Right kidney (tissue), 1 donor: Measurements from ENCODE around the gene ARHGAP22.

ENCODE experiments used
- DNase-seq: peaks from one replicate; pipeline ENCODE4 v3.0.0-alpha.2; 2016

ARHGAP22 gene

DNA sequence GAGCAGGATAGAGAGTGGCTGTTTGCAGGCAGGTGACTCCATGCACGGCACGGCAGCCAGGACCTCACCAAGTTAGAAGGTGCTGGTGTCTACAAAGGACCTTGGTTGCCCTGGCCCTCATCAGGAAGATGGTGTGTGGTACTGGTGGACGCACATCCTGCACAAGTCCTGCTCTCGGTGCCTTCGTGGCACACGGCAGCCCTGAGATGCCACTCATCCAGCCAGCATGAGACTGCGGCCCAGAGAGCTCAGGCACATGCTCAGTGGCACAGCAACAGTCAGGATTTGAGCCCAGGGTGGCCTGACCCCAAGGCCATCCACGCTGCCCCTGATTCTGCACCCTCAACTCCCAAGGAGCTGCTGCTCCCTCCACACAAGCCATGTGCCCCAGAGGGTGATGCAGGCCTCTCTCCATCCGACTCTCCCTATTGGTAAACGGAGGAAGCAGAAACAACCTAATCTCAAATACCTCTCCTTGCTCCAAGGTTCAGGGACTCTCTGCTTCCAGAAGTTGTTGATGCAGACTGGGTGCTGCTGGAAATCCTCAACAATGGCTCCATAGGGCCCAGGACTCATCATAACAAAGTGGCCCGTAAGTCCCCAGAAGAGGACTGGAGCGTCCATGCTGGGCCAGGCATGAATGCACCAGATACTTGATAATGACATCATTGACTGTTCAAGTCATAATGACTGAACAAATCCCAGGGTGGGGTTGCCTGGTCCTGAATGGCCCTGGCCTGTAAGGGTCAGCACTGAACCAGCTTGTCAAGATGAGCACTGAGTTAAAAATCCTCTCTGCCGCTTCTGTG, 93.6 kb downstream of the ARHGAP22 start:
- DNase-seq, result no peak

DNA sequence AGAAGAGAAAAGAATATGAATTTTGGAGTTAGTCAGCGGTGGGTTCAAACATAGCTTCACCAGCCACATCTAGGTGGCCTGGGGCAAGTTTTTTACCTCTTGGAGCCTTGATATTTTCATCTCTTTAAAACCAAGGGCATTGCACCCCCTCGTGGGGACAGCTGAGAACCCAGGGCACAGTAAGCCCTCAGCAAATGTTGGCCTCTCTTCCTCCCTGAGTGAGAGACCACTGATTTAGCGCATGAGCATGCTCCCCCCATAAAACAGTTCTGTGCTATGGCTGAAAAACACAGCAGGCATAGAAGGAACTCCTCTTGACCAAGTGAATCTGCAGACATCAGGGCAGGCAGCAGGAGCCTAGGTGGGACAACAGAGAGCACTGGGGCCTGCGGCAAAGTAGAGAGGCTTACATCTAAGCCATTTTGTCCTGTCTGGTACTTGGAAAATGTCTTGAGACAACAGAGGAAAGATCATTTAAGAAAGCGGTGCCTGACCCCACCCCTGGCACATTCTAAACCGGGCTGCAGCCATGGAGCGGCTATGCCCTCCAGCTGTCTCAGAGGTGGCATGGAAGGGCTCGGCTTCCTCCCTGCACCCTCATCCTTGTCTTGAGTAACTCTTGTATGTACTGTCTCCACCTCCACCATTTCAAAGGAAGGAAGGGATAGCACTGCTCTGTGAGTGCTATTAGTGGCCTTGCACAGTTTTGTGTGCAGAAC, 94.7 kb downstream of the ARHGAP22 start:
- DNase-seq, result no peak

DNA sequence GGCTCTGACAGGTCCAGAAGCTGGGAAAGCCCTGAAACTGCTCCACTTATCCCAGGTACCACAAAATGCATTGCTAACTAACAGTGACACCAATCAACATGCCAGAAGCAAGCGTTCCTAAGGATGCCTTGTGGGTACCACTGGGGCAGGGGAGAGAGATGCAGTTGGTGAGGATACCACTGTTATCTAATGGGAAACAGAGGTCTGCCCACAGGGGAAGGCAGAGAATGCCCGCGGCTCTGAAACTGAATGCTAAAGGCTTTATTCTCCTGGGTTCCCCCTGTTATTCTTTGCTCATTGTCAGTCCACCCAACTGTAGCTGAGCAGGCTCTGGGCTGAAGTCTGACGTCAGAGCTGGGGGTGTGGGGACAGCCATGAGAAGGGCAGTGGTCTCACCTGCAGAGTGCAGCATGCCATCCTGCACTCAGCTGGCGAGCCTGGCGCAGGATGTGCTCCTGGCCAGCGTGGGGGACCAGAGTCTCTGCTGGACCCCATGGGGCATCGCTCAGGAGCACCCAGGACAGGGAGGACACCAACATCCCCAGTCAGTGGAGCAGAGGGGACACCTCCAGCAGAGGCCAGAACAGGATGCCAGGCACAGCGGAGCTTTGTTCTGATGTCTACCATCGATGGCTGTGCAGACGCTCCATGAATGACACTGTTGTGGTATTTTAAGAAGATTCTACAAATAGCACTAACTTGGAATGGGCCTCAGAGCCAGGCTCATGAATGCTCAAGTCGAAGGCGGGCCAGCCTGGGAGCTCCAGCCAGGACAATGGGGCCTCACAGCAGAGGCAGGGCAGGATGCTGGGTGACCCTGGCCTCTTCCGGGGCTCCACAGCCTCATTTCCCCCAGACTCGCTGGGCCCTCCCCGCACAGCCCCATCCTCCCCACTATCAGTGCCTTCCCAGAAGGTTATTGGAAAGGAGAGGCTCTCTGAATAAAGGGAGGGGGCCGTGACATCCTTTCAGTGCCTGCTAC, 95.8 kb downstream of the ARHGAP22 start:
- DNase-seq, result no peak

DNA sequence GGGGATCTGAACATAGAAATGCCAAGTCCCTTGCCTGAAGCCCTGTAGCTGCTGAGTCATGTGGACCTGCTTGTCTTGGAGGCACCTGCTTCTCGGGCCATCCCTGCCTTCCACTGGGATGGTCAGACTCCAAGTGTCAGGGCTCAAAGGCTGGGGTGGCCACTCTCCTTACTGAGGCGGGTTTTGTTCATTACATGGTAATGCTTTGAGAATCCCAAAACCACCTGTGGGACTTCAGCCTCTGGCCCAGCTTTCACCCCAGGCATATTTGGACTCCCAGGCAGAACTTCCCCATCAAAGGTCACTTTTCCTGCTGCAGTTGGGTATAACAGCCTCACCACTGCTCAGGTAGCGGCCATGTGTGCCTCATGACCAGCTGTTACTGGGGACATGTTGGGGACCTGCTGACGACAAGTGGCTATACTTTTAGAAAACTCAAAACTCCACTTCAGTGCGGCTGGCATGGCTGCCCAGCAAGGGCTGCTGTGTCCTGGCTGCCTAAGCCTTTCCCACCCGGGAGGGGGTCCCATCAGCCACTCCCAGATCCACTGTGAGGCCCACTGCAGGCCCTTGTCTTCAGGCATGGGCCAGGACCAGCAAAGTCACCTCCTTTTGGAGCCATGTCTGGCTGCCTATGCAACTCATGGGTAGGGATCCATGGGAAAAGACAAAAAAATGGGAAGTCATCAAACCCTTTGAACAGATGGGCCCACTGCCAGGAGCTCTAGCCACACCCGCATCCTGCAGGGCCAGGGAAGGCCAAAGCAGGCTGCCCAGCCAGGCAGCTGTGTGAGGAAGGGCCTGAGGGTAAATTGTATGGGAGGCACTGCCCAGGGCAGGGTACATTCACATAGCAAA, 96.7 kb downstream of the ARHGAP22 start:
- DNase-seq, result no peak

DNA sequence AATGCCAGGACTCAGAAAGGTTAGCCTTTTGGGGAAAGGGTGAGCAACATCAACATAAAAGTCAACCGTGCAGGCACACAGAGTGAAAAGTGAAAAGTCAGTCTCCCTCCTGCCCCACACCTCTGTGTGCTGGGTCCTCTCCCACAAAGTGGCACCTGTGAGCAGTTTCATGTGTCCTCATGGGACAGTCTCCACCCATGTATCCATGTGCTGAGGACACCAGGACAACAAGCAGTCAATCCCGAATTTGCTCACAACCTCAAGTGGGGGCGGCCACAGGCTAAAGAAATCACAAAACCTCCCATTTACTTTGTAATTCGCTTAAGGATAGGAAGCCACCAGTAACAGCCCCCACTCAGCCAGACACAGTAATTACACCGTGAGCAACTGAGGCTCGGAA, 97.4 kb downstream of the ARHGAP22 start:
- DNase-seq, result no peak

DNA sequence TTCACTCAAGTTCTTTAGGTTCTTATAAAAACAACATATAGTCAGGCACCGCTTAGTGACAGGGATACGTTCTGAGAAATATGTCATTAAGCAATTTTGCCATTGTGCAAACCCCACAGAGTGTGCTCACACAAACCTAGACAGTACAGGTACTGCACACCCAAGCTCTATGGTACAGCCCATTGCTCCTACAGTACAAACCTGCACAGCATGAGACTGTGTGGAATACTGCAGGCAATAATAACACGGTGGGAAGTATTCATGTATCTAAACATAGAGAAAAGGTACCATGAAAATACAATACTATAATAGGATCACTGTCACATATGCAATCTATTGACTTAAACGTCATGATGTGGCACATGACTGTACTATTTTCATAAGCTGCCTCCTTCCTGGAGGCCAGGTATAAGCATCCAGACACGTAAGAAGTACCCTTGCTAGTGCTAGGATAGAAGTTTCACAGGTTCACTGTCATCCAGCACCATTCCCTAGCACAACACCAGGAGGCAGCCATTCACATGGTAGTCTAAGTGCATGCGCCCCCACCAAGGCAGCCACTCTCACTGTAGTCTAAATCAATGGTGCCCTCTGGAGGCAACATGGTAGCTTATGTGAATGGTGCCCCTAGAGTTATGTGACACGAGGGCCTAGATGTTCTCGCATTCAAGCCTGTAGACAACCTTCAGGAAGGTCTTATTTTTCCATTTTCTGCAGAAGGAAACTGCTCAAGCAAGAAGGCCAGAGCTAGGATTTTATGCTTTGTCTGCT, 98.5 kb downstream of the ARHGAP22 start:
- no peak for DNase-seq

DNA sequence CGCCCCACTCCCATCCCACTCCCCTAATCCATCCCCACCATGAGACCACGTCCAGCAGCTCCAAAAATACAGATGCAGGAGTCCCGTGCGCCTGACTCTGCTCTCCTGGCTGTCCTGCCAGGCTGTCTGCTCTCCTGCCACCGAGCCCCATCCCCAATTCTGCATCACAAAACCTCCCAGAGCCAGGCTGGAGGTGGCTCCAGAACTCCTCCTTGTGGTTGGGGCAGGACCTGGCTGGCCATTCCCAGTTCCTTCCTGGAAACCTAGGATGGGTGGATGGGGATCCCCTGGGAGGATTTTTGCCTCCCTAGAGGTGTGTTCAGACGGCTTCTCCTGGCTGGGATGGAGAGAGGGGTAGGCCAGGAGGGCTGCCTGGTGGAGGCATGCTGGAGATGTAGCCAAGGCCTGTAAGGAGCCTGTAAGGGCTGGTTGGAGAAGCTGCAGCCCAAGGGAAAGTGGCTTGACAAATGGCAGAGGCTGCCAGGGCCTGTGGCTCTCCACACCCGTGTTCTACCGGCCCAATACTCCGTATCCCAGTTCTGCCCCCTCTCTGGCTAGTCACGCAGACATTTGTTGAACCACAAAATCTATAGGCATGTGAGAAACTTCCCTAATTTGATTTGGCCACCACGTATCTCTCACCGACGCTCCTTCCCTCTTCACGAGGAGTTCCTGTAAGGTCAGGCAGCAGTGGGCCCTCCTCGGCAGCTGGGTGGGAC, 99.3 kb downstream of the ARHGAP22 start:
- no peak for DNase-seq

DNA sequence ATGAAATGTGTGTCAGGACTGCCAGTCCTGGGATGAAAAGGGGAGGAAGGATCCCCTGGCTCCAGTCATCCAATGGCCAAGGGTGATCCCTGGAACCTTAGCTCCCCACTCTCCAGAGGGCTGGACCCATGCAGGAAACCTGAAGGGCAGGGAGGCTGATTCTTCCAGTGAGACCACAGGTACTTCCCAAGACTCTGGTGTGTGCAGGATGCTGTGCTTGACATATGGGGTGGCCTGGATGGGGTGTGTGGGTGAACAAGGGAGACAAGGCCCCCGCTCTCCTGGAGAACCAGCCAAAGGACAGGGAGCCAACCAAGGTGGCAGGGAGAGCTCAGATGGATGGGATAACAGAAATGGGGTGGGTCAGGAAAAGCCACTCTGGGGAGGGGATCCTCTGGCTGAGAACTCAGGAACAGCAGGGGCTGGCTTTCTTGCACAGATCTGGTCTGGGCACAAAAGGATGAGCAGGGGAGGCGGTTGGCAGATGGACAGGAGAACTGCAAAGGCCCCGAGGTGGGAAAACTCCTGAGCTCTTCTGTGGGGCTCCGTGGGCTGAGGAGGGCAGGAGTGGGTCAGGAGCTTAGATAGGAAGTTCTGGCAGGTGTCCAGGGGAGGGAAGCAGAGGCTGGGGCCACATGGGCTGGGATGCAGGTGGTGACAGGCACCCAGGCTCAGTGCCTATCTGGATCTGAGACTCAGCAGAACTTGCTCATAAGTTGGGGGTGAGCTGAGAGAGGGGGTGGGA, 100.6 kb downstream of the ARHGAP22 start:
- no peak for DNase-seq

DNA sequence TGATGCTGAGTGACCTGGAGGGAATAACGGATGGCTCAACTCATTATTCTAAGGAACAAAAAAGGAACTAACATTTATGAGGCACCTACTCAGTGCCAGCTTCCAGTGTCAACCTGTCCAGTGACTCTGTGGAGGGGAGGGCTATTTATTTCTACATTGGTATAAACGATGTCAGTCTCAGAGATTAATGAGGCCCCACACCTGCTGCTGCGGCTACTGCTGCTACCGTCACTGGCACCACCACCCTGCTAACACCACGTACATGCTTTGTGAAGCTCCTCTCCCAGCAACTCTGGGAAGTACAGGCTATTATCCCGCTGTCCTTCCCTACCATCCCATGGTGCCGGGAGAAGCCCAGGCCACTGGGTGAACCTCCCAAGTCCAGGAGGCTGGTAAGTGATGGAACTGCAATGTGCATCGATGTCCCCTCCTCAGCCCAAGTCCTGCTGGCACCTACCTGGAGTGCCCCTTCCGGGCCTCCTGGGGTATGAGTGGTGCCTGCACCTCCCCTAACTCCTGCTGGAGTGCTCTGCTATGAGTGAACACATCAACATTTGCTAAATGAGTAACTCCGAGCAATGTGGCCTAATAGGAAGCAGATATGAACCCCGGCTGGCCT, 101.5 kb downstream of the ARHGAP22 start:
- no peak for DNase-seq

DNA sequence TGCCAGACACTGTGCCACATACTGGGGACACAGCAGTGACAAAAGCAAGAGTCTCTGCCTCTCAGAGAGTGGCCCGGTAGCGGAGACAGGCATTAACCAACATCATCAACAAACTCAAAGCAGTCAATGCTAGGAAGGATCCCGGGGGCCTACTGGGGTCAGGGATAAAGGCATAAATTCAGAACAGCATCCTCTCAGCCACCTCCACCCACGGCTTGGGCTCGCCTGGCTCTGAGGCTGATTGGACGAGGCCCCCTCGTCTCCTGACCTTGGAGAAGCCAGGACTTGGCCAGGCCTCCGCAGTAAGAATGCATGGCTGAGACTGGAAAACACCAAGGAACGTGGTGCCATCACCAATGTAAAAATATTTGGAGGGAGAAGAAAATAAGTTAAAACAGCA, 102.1 kb downstream of the ARHGAP22 start:
- DNase-seq, result no peak

DNA sequence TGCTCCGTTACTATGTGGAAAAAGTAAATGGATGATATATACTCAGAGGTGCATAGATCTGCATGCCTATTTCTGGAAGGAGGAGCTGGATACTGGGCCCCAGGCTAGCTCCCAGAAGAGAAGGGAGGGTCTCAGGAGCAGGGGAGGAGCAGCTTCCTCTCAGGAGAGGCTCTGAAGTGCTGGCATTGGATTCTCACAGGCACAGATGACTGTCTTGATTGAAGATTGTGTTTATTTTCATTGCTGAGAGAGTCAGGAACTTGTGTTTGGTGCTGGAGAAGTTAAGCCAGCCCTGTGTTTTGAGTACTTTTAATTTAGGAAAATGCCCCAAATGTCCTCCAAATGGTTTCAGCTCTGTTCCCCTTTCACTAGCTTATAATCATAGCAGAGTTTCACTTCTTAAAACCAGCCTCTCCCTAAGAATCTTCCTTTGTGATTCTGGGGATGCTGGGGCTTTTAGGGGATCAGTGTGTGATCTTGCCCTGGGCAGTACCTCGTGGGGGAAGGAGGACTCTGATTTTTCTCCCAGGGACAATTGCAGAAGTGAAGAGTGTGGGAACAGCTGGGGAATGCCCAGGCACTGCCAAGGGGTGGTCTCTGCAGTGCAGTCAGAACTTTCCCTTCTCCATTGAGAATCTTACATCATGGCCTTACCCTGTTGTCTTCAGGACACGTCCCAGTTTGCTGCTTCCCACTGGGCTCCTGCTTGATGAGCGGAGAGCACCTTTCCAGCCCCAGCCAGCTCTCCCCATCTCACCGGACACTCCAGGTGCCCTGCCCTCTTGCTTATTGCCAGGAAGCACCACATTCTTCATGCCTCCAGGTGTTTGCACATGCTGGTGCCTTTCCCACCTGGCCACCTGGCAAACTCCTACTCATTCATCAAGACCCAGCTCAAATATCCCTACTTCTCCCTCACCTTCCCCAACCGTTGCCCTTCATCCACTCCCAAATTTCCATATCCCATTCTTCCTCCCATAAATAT, 102.8 kb downstream of the ARHGAP22 start:
- DNase-seq, result no peak

DNA sequence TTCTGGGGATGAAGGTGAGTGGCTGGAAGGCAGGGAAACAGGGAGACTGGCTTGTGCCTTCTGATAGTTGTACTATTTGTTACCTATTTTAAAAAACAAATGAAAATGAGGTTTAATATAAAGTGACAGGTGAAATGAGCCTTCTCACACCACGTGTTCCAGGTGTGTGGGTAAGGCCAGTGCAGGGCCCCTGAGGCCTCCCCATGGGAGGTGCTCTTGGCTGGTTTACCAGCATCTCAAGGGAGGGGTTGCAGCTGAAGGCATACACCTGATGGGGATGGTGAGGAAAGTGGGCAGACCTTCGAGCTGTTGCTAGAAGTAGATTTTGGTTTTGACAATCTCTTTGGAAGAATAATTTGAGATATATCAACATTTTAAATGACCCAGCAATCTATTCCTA, 103.6 kb downstream of the ARHGAP22 start:
- no peak for DNase-seq

DNA sequence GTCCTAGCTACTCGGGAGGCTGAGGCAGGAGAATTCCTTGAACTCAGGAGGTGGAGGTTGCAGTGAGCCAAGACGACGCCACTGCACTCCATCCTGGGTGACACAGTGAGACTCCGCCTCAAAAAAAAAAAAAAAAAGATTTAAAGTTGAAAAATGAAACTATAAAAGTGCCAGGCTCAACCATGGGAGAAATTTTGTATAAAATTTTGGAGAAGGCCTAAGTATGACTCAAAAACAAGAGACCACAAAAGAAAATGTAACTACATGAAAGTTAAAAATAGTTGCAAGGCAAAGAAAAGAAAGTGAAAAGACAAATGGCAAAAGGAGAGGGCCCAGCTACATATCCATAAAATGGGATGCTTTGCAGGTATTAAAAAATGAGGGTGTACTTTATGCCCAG, 104.1 kb downstream of the ARHGAP22 start:
- DNase-seq, result no peak

DNA sequence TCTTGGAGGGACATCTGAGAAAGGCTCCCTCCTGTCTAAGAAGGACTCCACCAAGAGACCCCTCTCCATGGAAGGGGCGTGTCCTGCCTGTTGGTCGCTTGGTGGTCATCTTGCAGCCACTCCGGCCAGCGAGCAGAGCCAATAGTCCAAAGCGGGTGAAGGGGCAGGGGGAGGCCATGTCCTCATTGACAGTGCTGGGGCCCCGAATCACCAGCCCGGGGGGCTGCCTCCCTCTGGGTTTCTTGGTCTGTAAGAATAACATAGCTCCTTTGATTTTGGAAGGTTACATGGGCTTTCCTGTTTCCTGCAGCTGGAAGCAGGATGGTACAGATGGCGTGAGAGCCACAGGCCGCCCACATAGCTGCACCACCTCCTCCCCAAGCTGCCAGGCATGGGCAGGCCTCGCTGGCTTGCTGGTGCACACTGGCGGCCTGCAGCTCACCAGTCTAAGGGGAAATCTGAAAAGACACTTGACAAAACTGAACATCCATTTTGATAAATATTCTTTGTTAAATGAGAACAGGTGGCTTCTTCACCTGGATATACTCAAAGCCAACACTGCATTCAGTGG, 105.8 kb downstream of the ARHGAP22 start:
- DNase-seq, result no peak

DNA sequence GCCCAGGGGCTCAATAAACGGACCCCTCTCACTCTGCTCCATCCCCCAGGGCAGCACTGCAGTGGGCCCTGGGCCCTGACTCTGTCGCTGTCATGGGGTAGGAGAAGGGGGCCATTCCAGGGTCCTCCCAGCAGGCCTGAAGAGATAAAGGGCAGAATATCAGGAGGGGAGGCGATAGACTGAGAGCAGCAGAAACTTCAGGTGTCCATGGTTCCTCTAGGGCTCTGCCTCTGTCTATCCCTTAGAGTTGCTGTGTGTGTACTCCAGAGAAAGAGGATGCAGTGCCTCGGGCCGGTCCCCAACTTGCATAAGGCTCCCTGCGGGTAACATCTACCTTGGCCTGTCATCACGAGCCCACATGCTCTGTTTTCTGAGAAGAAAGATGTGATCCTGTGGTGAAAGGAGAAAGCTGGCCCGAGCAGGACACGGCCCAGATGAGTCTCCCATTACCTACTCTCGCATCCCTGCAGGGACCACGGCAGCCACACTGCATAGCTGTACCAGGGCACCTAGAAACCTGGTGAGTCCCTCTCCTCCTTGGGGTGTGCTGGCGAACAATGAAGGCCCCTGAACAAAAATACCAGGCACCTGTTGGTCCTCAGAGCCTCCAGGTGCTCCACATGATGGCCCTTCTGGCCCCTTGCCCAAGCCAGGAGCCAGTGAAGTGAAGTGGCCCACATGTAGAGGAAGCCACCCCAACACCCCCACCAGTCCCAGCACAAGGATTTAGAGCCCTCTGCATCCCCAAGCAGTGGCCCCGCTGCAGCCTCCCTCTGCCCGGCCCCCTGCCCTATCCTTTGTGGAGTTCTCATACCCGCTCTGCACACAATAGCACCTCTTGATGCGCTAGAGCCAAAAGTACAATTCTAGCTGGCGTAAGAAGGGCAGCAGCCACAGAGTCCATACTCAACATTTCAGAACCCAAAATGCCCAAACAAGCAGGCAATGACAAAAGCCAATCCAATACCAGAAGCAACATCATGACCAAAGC, 106.8 kb downstream of the ARHGAP22 start:
- DNase-seq, result no peak
